ENCODE measurements around the gene XPR1.

GRCh38 chr1:180927348-180927747, 295.5 kb downstream of the XPR1 start:
- TF ChIP-seq CTCF (IDR thresholded peaks at IDR 0.05 in 2 of 3, conservative IDR thresholded peaks at IDR 0.05 in 1 of 3; ENCODE audit: borderline replicate concordance in 1 of 3, insufficient read depth in 1 of 3, low read depth in 2 of 3, low read length in 2 of 3): no peak
- no peak for TF ChIP-seq POLR2A (IDR thresholded peaks at IDR 0.05; ENCODE audit: borderline replicate concordance, extremely low read depth, insufficient read depth, insufficient read length)
- TF ChIP-seq YY1 (IDR thresholded peaks at IDR 0.05; ENCODE audit: extremely low read depth, insufficient replicate concordance, low read depth, low read length): no peak
- TF ChIP-seq EZH2 (IDR thresholded peaks at IDR 0.05): no peak
- no peak for TF ChIP-seq JUND (IDR thresholded peaks at IDR 0.05)
- no peak for TF ChIP-seq ZNF274 (IDR thresholded peaks at IDR 0.05; ENCODE audit: low read depth, low read length)
- TF ChIP-seq RAD21 (IDR thresholded peaks at IDR 0.05; ENCODE audit: low read depth): no peak
- no peak for TF ChIP-seq TCF7L2 (IDR thresholded peaks at IDR 0.05; ENCODE audit: borderline replicate concordance, extremely low read depth, insufficient read depth, insufficient read length)
- no peak for TF ChIP-seq MAX (IDR thresholded peaks at IDR 0.05)

Measured in HCT116 (cell line).